GM19193 (cell line): ENCODE results near the gene ST3GAL3.

Experiments used
- POLR2A ChIP-seq: IDR thresholded peaks from 4 replicates; pipeline ENCODE4 v1.6.1; 2011; ENCODE audit not compliant: insufficient read depth, insufficient read length; ENCODE audit errors: extremely low read depth

Gene ST3GAL3

GRCh38 chr1:43853161-43853921, 146.0 kb downstream of the ST3GAL3 start:
- TF ChIP-seq POLR2A = no peak

GRCh38 chr1:43854473-43854872, 147.1 kb downstream of the ST3GAL3 start:
- no peak for TF ChIP-seq POLR2A

DNA sequence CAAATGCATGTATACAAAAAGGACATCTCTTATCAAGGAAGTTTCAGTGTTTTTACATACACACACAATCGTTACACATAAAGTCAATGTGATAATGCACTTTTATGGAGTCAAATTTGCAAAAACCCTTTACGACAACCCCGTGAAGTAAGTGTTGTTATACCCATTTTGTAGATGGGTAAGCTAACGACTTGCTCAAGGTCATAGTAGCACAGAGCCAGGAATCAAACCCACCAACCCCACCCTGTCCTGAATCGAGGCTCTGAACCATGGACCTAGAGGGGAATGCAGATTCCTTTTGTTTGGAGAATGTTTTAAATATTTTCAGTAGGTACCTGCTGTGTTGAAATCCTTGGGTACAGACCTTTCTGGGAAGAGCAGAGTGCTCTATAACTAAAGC, 148.9 kb downstream of the ST3GAL3 start:
- TF ChIP-seq POLR2A = no peak

DNA sequence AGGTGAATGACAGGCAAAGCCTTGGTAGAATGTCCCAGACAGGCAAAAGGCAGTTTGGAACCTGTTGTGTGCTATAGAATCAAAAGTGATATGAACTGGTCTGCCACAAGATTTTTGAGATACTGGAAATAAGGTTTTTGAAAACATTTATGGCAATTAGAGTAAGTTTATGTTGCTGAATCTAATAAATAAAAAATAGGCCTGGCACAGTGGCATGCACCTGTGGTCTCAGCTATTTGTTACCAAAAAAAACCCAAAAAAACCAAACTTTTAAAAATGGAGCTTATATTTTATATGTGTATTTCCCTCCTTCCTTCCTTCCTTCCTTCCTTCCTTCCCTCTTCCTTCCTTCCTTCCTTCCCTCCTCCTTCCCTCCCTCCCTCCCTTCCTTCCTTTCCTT, 149.8 kb downstream of the ST3GAL3 start:
- TF ChIP-seq POLR2A = no peak

DNA sequence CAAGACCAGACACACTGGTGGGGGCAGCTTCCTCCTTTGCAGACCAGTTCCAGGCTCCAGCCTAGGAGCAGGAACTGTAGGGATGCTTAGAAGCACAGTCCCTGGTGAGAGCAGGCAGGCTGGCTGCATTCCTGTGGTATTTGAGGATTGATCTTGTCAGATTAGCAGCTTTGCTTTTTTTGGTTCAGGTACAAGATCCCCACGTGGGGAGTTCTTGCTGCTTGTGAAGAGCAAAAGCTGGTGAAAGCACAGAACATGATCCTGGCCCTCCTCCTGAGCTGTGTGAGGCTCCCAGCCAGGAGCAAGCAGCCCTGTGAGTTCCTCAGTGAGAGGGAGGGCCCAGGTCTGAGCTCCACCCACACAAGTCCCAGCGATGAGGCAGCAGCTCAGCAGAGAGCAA, 151.0 kb downstream of the ST3GAL3 start:
- no peak for TF ChIP-seq POLR2A

DNA sequence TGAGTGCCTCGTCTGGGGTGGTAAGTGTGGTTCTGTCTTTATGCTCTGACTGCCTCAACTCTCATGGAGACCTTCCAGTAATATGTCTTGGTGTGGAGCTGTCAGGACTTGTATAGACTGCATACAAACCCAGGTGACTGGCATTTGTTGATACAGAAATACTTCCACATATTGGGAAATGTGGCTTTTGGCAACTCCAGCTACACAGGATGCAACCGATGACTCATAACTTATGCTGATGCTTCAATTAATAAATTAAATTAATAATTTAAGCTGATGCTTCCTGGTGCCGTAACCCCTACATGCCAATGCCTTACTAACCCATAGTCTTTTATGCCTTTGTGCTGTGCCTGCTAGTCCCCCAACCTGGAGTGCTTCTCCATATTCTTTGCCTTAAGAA, 154.0 kb downstream of the ST3GAL3 start:
- no peak for TF ChIP-seq POLR2A

DNA sequence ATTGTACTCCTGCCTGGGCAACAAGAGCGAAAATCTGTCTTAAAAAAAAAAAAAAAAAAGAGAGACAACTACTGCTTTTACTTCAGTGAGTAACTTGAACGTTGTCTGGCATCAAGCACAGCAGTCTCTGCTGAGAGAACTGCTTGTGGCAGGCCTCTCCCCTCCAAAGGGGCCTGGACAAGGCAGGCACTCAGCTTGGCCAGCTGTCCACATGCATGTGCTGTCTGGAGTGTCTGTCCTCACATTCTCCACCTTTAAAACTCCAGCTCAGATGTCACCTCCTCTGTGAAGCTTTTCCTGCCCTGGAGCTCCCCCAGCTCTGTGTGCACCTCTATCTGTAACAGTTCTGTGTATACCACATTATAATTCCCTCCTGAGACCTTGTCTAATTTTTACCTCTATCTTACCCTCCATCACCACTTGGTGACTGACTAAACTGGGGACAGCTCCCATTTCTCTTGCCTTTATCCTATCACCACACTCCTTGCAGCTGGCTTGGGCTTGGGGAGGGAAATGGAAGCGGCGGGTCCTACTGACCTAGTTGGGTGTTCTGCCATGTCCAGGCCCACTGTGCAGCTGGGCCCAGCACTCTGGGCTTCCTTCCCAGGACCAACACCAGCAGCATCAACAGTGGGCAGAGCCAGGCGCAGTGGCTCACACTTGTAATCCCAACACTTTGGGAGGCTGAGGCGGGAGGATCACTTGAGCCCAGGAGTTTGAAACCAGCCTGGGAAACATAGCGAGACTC, 154.8 kb downstream of the ST3GAL3 start:
- TF ChIP-seq POLR2A = no peak

- no peak for TF ChIP-seq POLR2A
Measured at GRCh38 chr1:43864111-43865045, 157.0 kb downstream of the ST3GAL3 start.

DNA sequence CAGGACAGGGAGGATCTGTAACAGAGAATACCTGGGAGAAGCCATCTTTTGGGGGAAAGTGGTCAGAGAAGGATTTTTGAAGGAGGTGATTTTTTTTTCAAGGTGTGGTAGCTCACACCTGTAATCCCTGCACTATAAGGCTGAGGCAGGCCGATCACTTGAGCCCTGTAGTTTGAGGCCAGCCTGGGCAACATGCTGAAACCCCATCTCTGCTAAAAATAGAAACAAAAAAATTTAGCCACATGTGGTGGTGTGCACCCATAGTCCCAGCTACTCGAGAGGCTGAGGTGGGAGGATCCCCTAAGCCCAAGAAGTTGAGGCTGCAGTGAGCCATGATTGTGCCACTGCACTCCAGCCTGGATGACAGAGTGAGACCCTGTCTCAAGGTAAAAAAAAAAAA, 158.9 kb downstream of the ST3GAL3 start:
- no peak for TF ChIP-seq POLR2A

DNA sequence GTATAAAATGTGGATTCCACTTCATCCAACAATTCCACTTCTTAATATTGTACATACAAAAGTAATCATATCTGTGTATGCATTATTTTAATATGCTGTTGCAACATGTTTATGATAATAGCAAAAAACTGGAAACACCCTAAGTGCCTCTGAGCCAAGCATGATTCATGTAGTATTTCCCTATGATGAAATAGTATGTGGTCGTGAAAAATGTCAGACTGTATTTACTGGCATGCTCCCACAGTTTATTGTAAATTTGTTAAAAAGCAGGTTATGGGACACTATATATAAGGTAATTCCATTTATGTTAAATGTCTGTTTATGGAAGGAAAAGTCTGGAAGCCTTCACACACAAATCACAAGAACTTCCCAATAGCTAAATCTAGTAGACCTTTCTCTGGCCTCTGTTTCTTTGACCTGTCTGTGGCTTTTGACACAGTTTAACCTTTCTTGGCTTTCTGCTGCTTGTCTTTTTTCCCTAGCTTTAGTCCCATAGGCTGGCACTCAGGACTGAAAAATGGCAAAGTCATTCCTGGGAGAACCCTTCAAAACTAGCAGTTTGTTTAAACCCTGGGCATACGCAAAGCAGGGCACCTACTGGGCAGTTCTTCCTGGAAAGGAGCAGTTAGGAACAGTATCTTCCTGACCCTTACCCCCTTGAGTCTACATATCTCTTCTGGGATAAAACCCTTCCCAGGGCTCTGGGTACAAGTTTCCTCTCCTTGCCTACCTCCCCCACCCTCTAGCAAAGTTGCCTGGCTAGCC, 160.8 kb downstream of the ST3GAL3 start:
- TF ChIP-seq POLR2A = no peak

GRCh38 chr1:43868741-43869067, 161.4 kb downstream of the ST3GAL3 start:
- TF ChIP-seq POLR2A = no peak

GRCh38 chr1:43870306-43870705, 163.0 kb downstream of the ST3GAL3 start:
- TF ChIP-seq POLR2A = no peak

GRCh38 chr1:43871181-43871910, 164.0 kb downstream of the ST3GAL3 start:
- no peak for TF ChIP-seq POLR2A

DNA sequence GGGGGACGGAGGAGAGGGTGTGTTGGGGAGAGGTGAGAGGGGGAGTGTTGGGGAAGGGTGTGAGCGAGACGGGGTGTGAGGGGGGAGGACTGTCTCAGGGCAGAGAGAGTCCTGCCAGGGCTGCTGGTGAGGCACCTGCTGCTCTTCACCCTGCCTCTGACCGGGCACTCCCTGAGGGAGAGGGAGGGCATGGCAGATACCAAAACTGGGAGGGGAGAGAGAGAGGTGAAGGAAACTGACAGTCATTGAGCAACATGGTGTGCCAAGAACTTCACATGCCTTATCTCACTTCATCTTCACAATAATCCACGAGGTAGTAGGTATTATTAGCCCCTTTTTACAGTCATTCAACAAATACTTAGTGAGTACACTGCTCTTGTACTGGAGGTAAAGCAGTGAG, 164.9 kb downstream of the ST3GAL3 start:
- no peak for TF ChIP-seq POLR2A
